Liver (tissue), 9 donors: ENCODE measurements around the gene PATJ. TPM values are rescaled to one million over a fixed set of nuclear protein-coding genes. Genes with fewer than 3 reads are reported as not detected.

Experiments
- DNase-seq: peaks from one replicate; pipeline ENCODE4 v3.0.0-alpha.2; 2017; ENCODE audit warnings: low spot score
- H3K27ac ChIP-seq, 2 donors: one replicate each; pipeline ENCODE4 v1.7.0; 2013; ENCODE audit warnings: inconsistent platforms in 2 of 2, low read length in 2 of 2, control low read depth in 1 of 2, low read depth in 1 of 2, mild to moderate bottlenecking in 1 of 2
- H3K27me3 ChIP-seq, 4 donors: one replicate each; pipeline versions ENCODE4 v1.6.1 to v1.7.0; 2013; ENCODE audit warnings: low read length in 3 of 4, inconsistent platforms in 1 of 4, mild to moderate bottlenecking in 1 of 4, moderate library complexity in 1 of 4; ENCODE audit not compliant: control insufficient read depth in 4 of 4, insufficient read depth in 4 of 4
- H3K36me3 ChIP-seq, 4 donors: one replicate each; pipeline versions ENCODE4 v1.6.1 to v1.7.0; 2013; ENCODE audit warnings: low read length in 3 of 4, mild to moderate bottlenecking in 3 of 4, low read depth in 1 of 4, moderate library complexity in 1 of 4; ENCODE audit not compliant: control insufficient read depth in 4 of 4, insufficient read depth in 3 of 4
- H3K4me1 ChIP-seq, 4 donors: one replicate each; pipeline versions ENCODE4 v1.6.1 to v1.7.0; 2013; ENCODE audit warnings: low read length in 3 of 4, mild to moderate bottlenecking in 3 of 4, moderate library complexity in 1 of 4; ENCODE audit not compliant: control insufficient read depth in 4 of 4, insufficient read depth in 4 of 4
- H3K4me3 ChIP-seq, 3 donors: one replicate each; pipeline versions ENCODE4 v1.6.1 to v1.7.0; 2013; ENCODE audit warnings: low read length in 3 of 3, control low read depth in 1 of 3, low read depth in 1 of 3, mild to moderate bottlenecking in 1 of 3
- H3K9ac ChIP-seq, 2 donors: one replicate each; pipeline ENCODE4 v1.7.0; 2013; ENCODE audit warnings: low read length in 2 of 2, mild to moderate bottlenecking in 2 of 2, moderate library complexity in 2 of 2, control low read depth in 1 of 2, low read depth in 1 of 2
- H3K9me3 ChIP-seq, 4 donors: one replicate each; pipeline versions ENCODE4 v1.6.1 to v1.7.0; 2013; ENCODE audit warnings: low read length in 3 of 4; ENCODE audit not compliant: control insufficient read depth in 4 of 4
- EGR1 ChIP-seq, 2 donors: IDR thresholded peaks; 2 replicates each; pipeline ENCODE4 v1.6.1; 2016 to 2018; ENCODE audit warnings: antibody characterized with exemption in 2 of 2, low read depth in 2 of 2
- FOXA1 ChIP-seq: IDR thresholded peaks from 2 replicates; pipeline ENCODE4 v1.6.1; 2016; ENCODE audit warnings: antibody characterized with exemption
- FOXA2 ChIP-seq: IDR thresholded peaks from 2 replicates; pipeline ENCODE4 v1.6.1; 2016; ENCODE audit warnings: antibody characterized with exemption
- GABPA ChIP-seq, 2 donors: IDR thresholded peaks in 1 of 2; conservative IDR thresholded peaks in 1 of 2; 2 replicates each; pipeline ENCODE4 v1.6.1; 2016; ENCODE audit warnings: antibody characterized with exemption in 2 of 2, mild to moderate bottlenecking in 1 of 2, moderate library complexity in 1 of 2
- HNF4A ChIP-seq, 2 donors: conservative IDR thresholded peaks; 2 replicates each; pipeline ENCODE4 v1.6.1; 2016; ENCODE audit warnings: antibody characterized with exemption in 2 of 2, mild to moderate bottlenecking in 2 of 2
- HNF4G ChIP-seq: IDR thresholded peaks from 2 replicates; pipeline ENCODE4 v1.6.1; 2016; ENCODE audit warnings: antibody characterized with exemption
- JUND ChIP-seq, 2 donors: IDR thresholded peaks; 2 replicates each; pipeline ENCODE4 v1.6.1; 2016; ENCODE audit warnings: antibody characterized with exemption in 2 of 2
- NR2F2 ChIP-seq: IDR thresholded peaks from 2 replicates; pipeline ENCODE4 v1.6.1; 2016; ENCODE audit warnings: antibody characterized with exemption
- RAD21 ChIP-seq, 2 donors: IDR thresholded peaks; 2 replicates each; pipeline ENCODE4 v1.6.1; 2016; ENCODE audit warnings: antibody characterized with exemption in 2 of 2, mild to moderate bottlenecking in 2 of 2
- REST ChIP-seq: IDR thresholded peaks from 2 replicates; pipeline ENCODE4 v1.6.1; 2016; ENCODE audit warnings: antibody characterized with exemption, mild to moderate bottlenecking
- RXRA ChIP-seq, 2 donors: IDR thresholded peaks; 2 replicates each; pipeline ENCODE4 v1.6.1; 2017 to 2018; ENCODE audit warnings: antibody characterized with exemption in 2 of 2, mild to moderate bottlenecking in 1 of 2
- SP1 ChIP-seq: IDR thresholded peaks from 2 replicates; pipeline ENCODE4 v1.6.1; 2018; ENCODE audit warnings: antibody characterized with exemption, mild to moderate bottlenecking
- TAF1 ChIP-seq: conservative IDR thresholded peaks from 2 replicates; pipeline ENCODE4 v1.6.1; 2016; ENCODE audit warnings: antibody characterized with exemption, mild to moderate bottlenecking
- YY1 ChIP-seq: IDR thresholded peaks from 2 replicates; pipeline ENCODE4 v1.6.1; 2016; ENCODE audit warnings: antibody characterized with exemption, mild to moderate bottlenecking
- ZBTB33 ChIP-seq: IDR thresholded peaks from 2 replicates; pipeline ENCODE4 v1.6.1; 2016; ENCODE audit warnings: antibody characterized with exemption
- WGBS: extraction: QIAGEN DNeasy Blood & Tissue Kit; methylation state at CpG from one replicate; pipeline ENCODE4 v1.1.7; 2013; 5-methylcytosine and 5-hydroxymethylcytosine counted together
- polyA plus RNA-seq, 2 donors: library from polyadenylated mRNA; stranded (reverse) in 1 of 2; unstranded in 1 of 2; fragments of 200-250 nt in 1 of 2; fragments of >200 nt in 1 of 2; fragmentation: Nextera tagmentation in 1 of 2; extraction: Ambion mirVana in 1 of 2; gene quantifications; one replicate each; pipeline versions ENCODE4 v1.2.1 to v1.2.3, GENCODE V29; 2013 to 2015
- total RNA-seq, 2 donors: library from RNA; depleted of rRNA; stranded (reverse); fragments of >200 nt; gene quantifications; one replicate each; pipeline ENCODE4 v1.2.3, GENCODE V29; 2014
- TF ChIP-seq, protein P1 (sequence below): IDR thresholded peaks from 2 replicates; pipeline ENCODE4 v1.6.1; 2016; ENCODE audit warnings: antibody characterized with exemption
- TF ChIP-seq, protein P2 (sequence below): IDR thresholded peaks from 2 replicates; pipeline ENCODE4 v1.6.1; 2016; ENCODE audit warnings: antibody characterized with exemption
- TF ChIP-seq, protein P3 (sequence below): fragments of 150-350 bp; IDR thresholded peaks from 2 replicates; pipeline ENCODE4 v1.5.1; 2017; ENCODE audit warnings: improper control_type of control experiment, low read depth, low read length; ENCODE audit not compliant: missing input control
- donor health status: healthy.
- donor health status: healthy.
- donor health status: healthy.
- donor health status: healthy.
- donor health status: healthy.

PATJ gene
- total and polyA plus RNA-seq, 4 donors: 5.7 to 29.8 (median 9.0) TPM

DNA sequence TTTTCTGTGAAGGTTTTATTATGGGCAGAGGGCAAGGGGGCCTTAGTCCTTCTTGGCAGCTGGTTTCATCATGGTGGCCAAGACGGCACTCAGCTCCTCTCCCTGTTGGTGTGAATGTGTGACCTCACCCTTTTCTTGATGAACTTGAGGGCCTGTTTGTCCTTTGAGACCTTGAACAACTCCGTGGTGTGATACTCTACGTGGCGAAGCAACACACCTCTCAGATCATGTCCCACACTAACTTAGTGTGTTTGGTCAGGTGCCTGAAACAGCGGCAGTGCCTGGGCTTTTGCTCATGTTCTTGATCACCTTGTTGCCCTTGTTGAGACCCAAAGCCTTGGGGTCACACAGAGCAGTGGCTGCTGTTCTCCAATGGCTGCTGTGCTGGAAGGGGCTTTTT is 465.8 kb downstream of the PATJ start:
- TF ChIP-seq EGR1 (IDR thresholded peaks at IDR 0.05; ENCODE audit: low read depth in 2 of 2) (no peak), JUND (IDR thresholded peaks at IDR 0.05) (no peak), HNF4G (no peak), RAD21 (IDR thresholded peaks at IDR 0.05) (no peak), RXRA (IDR thresholded peaks at IDR 0.05) (no peak), SP1 (no peak), ZBTB33 (no peak), TAF1 (no peak), NR2F2 (no peak), FOXA1 (no peak), HNF4A (conservative IDR thresholded peaks at IDR 0.05) (no peak), YY1 (no peak), REST (no peak)
- TF ChIP-seq, protein P1, sequence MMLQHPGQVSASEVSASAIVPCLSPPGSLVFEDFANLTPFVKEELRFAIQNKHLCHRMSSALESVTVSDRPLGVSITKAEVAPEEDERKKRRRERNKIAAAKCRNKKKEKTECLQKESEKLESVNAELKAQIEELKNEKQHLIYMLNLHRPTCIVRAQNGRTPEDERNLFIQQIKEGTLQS: no peak
- TF ChIP-seq, protein P2, sequence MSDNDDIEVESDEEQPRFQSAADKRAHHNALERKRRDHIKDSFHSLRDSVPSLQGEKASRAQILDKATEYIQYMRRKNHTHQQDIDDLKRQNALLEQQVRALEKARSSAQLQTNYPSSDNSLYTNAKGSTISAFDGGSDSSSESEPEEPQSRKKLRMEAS: no peak
- Histone ChIP-seq H3K9me3 (peaks cover 0 to 5% (median 3%) of the 10 kb centered on the region in 4 donors), H3K9ac (no peak overlapping the region), H3K36me3 (no peaks in the 10 kb centered on the region), H3K4me1 (no peaks in the 10 kb centered on the region), H3K4me3 (no peak overlapping the region), H3K27me3 (no peaks in the 10 kb centered on the region), H3K27ac (no peak overlapping the region)
- WGBS: 94% methylated on average over 5 of the region's 5 CpGs
- DNase-seq: no peak

DNA sequence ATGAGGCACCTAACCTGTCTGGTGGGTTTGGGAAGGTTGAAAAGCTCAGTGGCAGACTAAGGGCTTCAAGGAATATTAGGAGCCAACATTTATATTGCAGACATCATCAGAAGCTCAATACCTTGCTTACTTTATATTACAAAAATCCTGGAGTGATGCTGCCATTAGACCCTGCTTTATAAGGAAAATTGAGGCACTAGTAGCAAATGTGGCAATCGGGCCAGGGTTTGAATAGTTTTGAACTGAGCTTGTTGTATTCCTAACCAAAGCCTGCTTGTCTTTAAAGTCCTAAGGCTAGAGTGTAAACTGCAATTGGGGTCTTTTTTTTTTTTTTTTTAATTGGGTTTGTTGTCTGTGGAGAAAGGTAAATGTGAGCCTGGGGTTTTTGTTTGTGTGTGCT is 466.7 kb downstream of the PATJ start:
- TF ChIP-seq, protein P1: no peak
- TF ChIP-seq RAD21 (IDR thresholded peaks at IDR 0.05) (no peak), RXRA (IDR thresholded peaks at IDR 0.05) (no peak), FOXA1 (no peak), HNF4G (no peak), JUND (IDR thresholded peaks at IDR 0.05) (no peak), YY1 (no peak), EGR1 (IDR thresholded peaks at IDR 0.05; ENCODE audit: low read depth in 2 of 2) (no peak), FOXA2 (no peak), GABPA (IDR thresholded peaks at IDR 0.05 in 1 of 2, conservative IDR thresholded peaks at IDR 0.05 in 1 of 2) (no peak), ZBTB33 (no peak), TAF1 (no peak), NR2F2 (no peak), SP1 (no peak)
- TF ChIP-seq, protein P3, sequence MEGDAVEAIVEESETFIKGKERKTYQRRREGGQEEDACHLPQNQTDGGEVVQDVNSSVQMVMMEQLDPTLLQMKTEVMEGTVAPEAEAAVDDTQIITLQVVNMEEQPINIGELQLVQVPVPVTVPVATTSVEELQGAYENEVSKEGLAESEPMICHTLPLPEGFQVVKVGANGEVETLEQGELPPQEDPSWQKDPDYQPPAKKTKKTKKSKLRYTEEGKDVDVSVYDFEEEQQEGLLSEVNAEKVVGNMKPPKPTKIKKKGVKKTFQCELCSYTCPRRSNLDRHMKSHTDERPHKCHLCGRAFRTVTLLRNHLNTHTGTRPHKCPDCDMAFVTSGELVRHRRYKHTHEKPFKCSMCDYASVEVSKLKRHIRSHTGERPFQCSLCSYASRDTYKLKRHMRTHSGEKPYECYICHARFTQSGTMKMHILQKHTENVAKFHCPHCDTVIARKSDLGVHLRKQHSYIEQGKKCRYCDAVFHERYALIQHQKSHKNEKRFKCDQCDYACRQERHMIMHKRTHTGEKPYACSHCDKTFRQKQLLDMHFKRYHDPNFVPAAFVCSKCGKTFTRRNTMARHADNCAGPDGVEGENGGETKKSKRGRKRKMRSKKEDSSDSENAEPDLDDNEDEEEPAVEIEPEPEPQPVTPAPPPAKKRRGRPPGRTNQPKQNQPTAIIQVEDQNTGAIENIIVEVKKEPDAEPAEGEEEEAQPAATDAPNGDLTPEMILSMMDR: no peak
- no peak overlapping the region for H3K27ac ChIP-seq
- H3K36me3 ChIP-seq: no peaks in the 10 kb centered on the region
- no peaks in the 10 kb centered on the region for H3K27me3 ChIP-seq
- peaks cover 0 to 5% (median 3%) of the 10 kb centered on the region in 4 donors for H3K9me3 ChIP-seq
- WGBS: 84% methylated on average over 1 of the region's 1 CpG
- H3K9ac ChIP-seq: no peak overlapping the region
- no peak overlapping the region for H3K4me3 ChIP-seq
- no peak for DNase-seq
- H3K4me1 ChIP-seq: no peaks in the 10 kb centered on the region
